Measurements from ENCODE around the gene RAB3D.
"Not testable (repeated sequence)": the region's sequence is repeated elsewhere in the genome, so short reads cannot be mapped to it uniquely, and the experiment has no call there.

Gene RAB3D

DNA sequence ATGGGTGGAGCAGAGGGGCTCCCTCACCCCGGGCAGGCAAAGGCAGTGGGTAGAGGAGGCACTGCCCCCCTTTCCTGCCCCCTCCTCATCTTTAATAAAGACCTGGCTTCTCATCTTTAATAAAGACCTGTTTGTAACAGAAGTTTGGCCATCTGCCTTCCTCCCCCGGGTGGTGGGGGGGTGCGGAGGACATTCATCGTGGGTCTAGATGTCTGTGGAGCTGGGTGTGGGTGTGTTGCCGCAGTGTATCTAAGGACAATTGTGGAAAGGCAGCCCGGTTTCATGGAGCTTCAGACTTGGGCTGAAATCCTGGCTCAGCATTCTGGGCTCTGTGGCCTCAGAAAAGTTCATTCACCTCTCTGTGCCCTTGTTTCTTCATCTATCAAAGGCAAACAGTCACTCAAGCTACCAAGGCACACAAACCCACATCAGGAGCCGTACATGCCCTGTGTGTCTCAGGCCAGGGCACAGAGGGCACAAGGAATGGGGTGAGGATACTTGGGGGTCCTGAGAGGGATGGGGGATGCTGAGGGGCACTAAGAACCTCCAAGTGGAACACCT, 26.2 kb upstream of the RAB3D start:
- no peak for DNase-seq

DNA sequence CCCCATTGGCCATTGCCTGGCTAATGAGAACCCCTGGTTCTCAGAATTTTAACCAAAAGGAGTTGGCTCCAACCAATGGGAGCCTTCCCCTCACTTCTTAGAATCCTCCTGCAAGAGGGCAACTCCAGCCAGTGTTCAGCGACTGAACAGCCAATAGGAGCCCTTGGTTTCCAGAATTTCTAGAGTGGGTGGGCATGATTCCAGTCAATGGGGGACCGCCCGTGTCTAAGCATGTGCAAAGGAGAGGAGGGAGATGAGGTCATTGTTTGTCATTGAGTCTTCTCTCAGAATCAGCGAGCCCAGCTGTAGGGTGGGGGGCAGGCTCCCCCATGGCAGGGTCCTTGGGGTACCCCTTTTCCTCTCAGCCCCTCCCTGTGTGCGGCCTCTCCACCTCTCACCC, 25.5 kb upstream of the RAB3D start:
- DNase-seq = no peak

DNA sequence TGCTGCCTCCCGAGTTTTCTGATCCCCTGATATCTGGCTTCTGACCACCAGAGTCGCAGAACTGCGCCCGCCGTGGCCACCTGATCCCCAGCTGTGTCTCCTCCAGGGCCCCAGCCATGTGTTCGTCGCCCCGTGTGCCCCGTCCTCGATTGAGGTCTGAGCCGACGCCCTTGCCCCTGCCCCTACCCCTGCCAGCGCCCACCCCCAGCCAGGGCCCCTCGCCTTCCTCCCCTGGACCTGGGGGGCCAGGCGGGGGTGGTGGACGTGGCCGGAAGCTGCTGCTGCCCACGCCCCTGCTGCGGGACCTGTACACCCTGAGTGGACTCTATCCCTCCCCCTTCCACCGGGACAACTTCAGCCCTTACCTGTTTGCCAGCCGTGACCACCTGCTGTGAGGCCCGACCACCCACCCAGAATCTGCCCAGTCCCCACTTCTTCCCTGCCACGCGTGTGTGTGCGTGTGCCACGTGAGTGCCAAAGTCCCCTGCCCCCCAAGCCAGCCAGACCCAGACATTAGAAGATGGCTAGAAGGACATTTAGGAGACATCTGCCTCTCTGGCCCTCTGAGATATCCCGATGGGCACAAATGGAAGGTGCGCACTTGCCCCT, 24.9 kb upstream of the RAB3D start:
- no peak for DNase-seq

DNA sequence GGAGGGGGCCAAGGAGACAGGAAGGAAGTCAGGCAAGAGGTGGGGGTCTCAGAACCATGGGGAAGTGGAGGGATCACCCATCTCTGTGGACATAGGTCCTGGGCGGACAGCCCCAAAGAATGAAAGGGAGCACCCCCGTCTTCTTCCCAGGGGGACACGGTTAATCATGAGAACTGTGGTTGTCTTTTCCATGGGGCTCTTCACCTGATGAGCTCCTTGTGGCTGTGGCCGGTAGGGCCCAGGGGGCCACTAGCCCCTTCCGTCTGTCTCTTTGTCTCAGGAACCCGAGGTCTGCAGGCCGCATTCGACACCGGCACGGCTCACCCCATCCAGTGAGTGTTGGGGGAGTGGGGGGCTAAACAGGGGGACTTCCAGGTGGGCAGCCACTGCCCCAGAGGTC, 24.4 kb upstream of the RAB3D start:
- no peak for DNase-seq

DNA sequence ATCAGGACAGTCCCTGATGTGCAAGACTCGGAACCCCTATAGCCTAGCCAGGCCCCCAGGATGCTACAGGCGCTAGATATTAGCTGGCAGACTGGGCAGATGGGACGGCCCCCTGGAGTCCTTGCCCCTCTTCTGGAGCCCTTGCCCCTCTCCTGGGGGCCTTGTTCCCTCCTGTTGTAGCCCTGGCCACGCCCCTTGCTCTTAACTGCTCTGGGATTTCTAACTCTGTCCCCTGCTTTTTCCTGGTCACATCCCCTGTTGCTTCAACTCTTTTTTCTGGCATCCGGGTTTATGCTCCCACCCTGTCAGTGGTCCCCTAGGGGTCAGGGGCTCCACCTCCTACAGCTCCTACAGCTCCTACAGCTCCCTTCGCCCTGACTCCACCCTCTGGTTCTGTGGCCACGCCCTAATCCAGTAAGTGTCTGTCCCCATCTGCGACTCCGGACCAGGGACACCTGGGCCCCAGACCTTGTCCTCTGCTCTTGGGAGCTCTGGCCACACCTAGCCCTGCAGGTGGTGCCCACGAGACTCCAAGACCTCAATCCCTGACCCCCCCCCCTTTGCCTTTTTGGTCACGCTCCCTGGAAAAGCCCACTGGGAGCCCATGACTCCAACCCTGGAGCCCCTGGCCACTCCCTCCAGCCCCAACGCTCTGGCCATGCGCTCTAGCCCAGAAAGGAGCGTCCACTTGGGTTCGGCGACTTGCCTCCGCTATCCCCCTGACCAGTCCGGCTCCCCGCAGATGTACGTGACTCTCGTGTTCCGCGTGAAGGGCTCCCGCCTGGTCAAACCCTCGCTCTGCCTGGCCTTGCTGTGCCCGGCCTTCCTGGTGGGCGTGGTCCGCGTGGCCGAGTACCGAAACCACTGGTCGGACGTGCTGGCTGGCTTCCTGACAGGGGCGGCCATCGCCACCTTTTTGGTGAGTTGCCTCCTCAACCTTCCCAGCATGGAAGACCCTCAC, 22.6 kb upstream of the RAB3D start:
- no peak for DNase-seq

DNA sequence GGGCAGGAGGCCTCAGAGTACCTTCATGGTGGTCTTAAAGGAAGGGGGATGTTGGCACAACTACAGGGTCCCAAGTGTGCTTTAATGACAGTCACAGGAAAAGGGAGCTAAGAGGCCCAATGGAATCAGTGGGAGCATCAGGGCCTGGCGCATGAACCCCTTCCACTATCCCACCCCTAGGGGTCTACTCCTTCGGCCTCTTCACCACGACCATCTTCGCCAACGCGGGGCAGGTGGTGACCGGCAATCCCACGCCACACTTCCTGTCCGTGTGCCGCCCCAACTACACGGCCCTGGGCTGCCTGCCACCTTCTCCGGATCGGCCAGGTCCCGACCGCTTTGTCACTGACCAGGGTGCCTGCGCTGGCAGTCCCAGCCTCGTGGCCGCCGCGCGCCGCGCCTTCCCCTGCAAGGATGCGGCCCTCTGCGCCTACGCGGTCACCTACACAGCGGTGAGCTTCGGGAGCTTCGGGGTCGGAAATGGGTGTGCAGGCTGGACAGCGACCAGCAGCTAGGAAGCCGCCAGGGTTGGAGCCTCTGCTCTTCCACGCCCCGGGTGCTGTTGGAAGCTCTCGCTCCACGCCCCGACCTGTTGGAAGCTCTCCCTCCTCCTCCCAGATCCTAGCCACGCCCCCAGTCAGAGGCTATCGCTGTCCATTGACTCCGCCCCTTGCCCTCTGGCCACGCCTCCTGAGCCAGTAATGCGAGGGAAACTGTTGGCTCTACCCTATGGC, 21.7 kb upstream of the RAB3D start:
- DNase-seq = no peak

DNA sequence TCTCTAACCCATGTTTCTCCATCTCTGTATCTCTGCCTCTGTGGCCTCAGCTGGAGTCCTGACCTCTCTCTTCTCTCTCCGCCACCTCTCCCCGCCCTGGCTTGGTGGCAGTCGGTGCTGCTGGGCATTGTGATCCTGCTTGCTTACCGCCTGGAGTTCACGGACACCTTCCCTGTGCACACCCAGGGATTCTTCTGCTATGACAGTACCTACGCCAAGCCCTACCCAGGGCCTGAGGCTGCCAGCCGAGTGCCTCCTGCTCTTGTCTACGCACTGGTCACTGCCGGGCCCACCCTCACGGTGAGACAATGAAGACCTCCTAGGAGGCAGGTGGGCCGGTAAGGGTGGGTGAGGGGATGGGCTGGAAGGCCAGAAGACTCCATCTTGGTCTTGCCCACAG, 20.0 kb upstream of the RAB3D start:
- DNase-seq = no peak

DNA sequence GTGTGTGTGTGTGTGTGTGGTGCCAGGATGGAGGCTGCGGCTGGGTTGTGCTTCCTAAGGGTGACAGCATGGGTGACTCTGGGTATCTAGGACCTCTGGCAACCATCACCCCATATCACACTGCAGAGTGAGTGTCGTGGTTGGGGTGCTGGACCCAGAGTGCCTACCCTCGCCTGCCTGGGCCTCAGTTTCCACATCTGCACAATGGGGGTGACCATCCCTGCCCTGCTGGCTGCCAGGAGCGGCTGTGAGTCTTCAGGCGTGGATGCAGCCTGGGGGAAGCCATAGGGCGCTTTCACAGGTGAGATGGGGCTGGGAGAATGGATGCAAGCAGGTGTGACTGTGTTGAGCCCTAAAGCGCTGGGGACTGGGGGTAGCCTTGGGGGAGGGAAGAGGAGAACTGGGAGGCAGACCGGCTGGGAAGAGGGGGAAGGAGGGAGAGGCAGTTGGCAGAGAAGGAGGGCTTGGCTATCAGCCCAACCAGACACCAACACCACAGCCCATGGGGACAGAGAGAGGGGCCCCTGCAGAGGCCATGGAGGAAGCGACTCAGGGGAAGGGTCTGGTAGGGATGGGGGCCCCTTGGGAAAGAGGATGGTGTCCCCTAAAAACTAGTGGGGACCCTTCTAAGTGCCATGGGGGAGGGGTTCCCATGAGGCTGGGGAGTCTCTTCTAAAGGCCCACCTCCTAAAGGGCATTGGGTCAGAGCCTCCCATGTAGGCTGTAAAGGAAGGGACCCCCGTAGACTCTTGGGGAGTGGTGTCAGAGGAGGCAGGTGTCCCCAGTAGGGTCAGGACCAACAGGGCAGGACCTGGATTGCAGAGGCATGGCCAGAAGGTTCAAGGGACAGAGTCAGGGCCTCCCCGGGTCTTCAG, 17.5 kb upstream of the RAB3D start:
- no peak for DNase-seq

DNA sequence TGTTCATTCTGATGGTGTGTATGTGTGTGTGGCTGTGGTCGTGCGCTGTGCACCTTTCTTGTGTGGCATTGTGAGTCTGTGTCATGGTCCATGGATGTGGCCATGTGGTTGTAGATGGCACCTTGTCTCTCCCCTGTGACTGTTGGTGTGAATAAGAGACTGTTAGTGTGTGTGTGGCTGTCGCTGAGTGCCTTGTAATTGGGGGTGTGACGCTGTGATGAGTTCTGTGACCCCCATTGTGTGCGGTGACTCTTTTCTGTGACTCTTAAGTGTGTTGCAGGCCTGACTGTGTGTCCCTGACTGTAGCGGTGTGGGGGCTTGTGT, 16.6 kb upstream of the RAB3D start:
- no peak for DNase-seq

DNA sequence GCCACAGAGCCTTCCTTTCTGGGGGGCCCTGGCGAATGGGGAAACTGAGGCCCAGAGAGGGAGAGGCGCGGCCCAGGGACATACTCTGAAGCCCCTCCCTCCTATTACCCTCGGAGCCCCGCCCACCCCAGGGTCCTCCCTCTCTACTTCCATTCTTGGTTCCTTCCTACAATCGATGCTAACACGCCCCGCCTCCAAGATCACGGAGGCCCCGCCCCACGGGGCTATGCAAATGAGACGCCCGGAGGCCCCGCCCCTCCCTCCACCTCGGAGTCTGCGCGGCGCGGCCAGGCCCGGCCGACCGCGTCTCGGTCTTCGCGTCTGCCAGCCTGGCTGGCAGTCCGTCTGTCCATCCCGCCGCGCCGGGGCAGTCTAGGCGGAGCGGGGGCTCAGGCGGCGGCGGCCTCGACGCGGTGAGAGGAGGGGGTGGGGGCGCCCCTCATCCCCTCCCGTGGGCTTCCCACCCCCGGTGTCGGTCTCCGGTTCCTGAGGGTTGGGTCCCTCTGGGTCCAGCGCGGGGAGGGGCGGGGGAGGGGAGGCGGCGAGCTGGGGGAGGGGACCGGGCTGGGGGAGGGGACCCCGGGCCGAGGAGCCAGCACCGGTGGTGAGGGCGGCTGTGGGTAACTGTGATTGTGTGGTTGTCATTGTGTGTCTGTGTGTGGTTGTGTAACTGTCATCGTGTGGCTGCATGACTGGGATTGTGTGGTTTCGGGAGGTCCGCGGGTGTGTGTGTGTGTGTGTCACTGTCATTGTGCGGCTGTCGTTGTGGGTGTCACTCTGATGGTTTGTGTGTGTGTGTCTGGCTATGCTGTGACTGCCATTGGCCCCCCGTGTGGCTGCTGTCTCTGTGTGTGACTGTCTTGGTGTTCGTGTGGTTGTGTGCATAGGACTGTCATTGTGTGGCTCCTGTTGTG, 16.0 kb upstream of the RAB3D start, which contains the start of gene PLPPR2:
TSS of gene PLPPR2 (plus strand) at position 273 of the 914 bp plus-strand sequence. CDS start 2,242 bp downstream, outside the sequence.
- DNase-seq = no peak

DNA sequence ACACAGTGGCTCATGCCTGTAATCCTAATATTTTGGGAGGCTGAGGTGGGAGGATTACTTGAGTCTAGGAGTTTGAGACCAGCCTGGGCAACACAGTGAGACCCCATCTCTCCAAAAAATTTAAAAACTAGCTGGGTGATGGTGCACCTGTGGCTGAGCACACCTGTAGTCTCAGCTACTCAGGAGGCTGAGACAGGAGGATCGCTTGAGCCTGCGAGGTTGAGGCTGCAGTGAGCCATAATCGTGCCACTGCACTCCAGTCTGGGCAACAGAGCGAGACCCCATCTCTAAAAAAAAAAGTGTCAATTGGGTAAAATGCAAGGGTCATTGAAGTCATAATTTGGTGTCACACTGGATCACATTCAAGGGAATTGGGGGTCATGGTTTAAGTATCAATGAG, 14.6 kb upstream of the RAB3D start:
- not testable (repeated sequence) for DNase-seq

DNA sequence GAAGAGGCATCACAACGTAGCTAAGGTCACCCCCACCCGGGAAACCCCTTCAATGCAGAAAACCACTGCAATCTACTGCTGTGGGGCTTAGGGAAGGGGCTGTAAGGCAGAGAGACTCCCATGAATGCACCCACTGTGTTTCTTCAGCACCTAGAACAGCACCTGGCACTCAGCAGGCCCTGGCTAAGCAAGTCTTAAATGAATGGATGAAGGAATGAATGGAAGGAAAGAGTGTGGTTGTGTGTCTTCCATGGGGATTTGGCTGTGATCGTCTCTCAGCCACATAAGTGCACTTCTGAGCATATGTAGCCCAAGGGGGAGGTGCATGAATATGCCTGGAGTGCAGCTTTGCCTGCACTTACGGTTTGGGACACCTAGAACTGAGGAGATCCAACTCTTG, 9.7 kb upstream of the RAB3D start:
- DNase-seq = no peak

DNA sequence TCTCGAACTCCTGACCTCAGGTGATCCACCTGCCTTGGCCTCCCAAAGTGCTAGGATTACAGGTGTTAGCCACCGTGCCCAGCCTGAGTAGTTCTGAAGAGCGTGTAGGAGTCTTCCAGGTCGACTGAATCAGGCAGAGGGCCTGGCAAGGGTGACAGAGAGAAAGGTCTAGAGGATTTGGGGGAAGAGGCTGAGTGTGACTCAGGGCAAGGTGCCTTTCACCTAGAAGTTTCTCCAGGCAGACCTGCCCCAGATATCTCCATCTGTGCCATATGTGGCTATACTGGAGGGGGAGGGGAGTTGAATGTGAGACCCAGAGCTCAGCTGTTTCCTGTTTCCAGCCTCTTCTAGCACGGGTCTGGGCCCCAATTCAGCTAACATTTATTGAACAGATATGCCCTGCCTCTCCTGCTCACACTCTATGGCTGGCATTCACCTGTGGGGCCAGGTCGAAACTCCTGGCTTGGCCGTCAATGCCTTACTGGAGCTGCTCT, 8.1 kb upstream of the RAB3D start:
- DNase-seq = no peak

DNA sequence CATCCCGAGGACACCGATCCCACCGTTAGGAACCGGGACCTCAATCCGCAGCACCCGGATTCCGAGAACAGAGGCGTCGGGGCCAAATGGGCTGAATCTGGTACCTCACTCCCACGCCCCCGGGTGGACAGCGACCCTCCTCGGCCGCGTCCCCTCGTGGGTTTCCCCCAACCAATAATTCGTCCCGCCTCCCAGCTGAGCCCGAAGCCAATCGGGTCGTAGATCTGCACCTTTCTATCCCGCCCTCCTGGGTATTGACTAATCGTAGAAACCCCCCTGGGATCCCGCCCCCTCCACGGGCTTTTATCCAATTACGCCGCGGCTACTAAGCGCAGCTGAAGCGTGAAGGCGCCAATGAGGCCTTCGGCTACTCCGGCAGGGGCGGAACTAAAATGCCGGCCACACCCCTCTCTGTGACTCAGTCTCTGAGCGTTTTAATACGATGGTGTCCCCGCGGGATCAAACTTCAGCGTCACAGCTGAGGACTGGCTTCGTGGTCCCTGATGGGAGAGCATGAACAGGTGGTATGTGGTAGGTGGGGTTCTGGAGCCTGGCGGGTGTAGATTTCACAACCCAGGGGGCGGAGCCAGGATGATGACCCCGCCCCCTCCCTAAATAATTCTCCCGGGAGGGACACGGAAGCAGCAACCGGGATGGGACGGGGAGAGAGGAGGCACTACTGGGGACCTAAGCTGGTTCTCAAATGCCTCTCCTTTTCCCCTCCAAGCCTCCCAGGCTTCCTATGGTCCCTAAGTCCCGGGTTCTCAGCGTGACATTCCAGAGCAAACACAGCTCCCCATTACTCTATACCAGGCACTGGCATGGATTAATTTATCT, 6.9 kb upstream of the RAB3D start, which contains the start of the genes CCDC159 and TMEM205:
TSS of gene CCDC159 (plus strand) at position 416 of the 837 bp plus-strand sequence. CDS start at position 504, 88 bp downstream.
TSS of gene TMEM205 (minus strand) at position 165 of the 837 bp plus-strand sequence. CDS start 649 bp downstream, outside the sequence.
- peak; percentile 92 for DNase-seq

DNA sequence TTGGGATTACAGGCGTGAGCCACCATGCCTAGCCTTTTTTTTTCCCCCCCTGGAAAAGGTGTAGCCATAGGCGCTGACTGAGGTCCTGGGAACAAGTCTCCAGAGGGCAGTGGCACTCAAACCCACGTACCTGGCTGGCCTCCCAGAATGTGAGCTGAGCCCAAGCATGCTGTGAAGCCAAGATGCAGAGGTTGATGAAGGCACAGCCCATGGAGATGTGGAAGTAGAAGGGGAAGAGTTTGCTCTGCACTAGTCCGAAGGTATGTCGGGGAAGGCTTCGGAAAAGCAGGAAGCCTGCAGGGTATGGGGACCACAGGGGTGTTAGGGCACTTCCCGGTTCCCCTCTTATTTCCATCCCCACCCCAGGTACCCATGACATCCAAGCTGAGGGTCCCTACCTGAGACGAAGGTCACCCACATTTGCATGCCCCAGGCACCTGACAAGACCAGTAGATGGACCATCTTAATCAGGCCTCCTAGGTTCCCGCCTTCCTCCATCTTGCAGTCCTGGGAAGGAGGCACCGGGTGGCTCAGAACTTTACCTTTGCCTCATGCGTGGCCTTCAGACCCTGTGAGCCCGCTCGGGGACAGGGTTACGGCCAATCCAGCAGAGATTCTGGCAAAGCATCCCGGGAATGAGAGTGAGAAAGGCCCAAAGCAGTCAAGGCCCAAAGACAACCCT, 5.8 kb upstream of the RAB3D start:
- DNase-seq = no peak

DNA sequence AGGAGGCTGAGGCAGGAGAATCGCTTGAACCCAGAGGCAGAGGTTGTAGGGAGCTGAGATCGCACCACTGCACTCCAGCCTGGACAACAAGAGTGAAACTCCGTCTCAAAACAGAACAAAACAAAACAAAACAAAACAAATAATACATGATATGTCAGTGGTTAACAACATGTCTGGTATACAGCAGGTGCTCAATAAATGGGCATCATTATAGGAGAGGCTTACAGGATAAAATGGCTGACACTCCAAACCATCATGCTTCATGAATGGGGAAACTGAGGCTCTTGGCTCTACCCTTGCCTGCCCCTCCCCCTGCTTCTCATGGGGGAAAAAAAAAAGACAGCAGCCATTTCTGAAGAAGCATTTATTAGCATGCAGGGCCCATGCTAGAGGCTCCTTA, 3.0 kb upstream of the RAB3D start:
- DNase-seq = no peak

DNA sequence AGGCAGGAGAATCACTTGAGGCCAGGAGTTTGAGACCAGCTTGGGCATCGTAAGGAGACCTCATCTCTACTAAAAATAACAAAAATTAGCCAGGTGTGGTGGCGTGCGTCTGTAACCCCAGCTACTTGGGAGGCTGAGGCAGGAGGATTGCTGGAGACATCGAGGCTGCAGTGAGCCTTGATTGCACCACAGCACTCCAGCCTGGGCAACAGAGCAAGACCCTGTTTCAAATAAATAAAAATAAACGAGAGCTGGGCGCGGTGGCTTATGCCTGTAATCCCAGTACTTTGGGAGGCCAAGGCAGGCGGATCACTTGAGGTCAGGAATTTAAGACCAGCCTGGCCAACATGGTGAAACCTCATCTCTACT, 626 bp upstream of the RAB3D start:
- not testable (repeated sequence) for DNase-seq

DNA sequence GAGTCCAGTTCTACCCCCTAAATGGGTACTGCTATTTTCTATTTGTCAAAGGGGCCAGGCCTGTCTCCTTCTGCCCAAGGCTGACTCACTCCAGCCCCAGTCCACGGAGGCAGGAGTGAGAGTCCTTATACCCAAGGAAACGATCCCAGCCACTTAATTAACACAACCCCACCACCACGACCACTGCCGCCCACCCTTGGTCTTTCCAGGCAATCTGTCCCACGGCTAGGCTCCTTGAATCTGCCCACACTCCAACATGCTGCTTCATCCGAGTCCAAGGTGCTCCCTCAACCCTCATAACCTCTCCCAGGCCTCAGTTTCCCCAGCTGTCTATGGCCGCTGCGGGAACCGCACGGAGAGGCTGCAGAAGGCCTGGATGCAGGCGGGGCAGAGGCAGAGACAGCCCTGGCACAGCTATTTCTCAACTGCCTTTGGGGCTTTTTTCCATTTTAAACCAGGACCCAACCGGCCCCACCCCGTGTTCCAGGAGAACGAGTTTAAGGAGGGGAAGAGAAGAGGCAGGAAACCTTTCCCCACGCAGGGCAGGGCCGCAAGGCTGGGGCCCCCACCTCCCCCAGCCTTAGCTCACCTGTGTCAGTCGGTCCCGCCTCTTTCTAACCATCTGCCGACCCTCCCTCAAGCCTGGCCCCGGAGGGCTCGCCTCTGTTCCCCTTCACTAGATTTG, 746 bp downstream of the RAB3D start:
- DNase-seq = no peak

DNA sequence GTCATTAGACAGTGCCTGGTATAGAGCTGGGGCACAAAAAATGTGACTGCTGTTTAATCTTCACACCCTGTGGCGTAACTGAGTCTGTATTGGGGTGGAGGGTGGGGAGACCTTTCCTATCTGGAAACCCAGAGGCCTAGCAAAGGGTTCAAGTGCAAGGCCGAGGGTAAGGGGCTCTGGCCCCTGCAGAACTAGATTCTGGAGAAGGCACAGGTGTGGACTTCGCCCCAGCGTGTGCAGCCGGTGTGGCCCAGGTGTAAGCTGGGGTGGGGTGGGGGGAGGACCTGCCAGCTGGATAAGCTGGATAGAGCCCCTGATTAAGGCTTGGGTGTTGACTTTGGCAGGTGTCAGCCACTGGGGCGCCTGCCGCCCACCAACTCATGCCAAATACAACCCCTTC, 1.3 kb downstream of the RAB3D start:
- no peak for DNase-seq
